ENCODE measurements around the gene MAS1. TPM values are rescaled to one million over a fixed set of nuclear protein-coding genes. Genes with fewer than 3 reads are reported as not detected.

The MAS1 gene
- total and polyA plus RNA-seq, 9 of the 15 experiments (the other 6 are each of a cell fraction or from before 2014, with no cell fraction given): not detected

DNA sequence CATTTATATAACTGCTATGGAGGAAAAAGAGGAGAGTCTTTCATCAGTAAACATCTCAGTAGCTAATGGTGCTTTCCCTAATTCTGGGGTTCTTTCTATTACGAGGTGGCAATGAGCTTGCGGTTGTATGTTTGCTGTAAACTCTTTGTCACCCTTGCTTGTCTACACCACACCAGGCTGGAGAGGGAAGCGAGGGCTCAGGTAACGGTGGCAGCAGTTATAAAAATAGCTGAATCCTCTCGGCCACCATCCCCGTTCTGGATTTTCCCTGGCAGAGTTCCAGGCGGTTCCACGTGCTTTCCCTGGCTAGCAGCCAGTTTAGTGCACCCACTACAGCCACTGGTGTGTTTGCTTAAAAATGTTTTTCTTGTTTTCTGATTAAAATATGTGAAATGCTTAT, 39.0 kb downstream of the MAS1 start (continued):
- peak; percentile 85 for TF ChIP-seq MYC (IDR thresholded peaks at IDR 0.05; ENCODE audit: low read depth, low read length)
- TF ChIP-seq MYC (CRISPR knock-in tag; IDR thresholded peaks at IDR 0.05; ENCODE audit: borderline replicate concordance, low read depth): no peak
- peak; percentile 65 to 77 for TF ChIP-seq MNT (conservative IDR thresholded peaks at IDR 0.05)
- TF ChIP-seq RBBP5 (IDR thresholded peaks at IDR 0.05; ENCODE audit: borderline replicate concordance, insufficient read depth, low read length, poor library complexity, severe bottlenecking): no peak
- 0 out of 2 replicates have a peak, but pooled peaks have one; percentile 45 for TF ChIP-seq NFIX (CRISPR knock-in tag; IDR thresholded peaks at IDR 0.05; ENCODE audit: low read depth)

GRCh38 chr6:159931112-159931511, 40.3 kb downstream of the MAS1 start:
- POLR2A ChIA-PET: interaction anchor here (0.7 to 1.2 kb wide), 2 partner anchors 25 to 304 kb away, joined by 4 read pairs; no protein-coding TSS in a partner anchor
- no peak overlapping the region for H3K27ac ChIP-seq (ENCODE audit: extremely low read depth, low read depth, low read length)
- no peaks in the 10 kb centered on the region; the same call in 1 of the 2 replicates for H3K9me3 ChIP-seq (replicated peaks; ENCODE audit: control insufficient read depth, insufficient read depth, low read depth, low read length)

More at GRCh38 chr6:159931112-159931511, 40.3 kb downstream of the MAS1 start:
- in situ Hi-C loops (cut with MboI): no loop called here
- DNase-seq (ENCODE audit: extremely low read depth in 1 of 4, low spot score in 3 of 4) (no peak), ATAC-seq (no peak), FAIRE-seq (no peak)
- H2AFZ ChIP-seq (ENCODE audit: low read depth, low read length): peak overlapping the region; percentile 3; the same call in 1 of the 2 replicates
- H3K4me3 ChIP-seq: no peak overlapping the region
- H3K79me2 ChIP-seq (ENCODE audit: control insufficient read depth, insufficient read depth, low read length): no peaks in the 10 kb centered on the region
- intact Hi-C loops (cut with micrococcal nuclease): no loop called here
- H3K27me3 ChIP-seq (ENCODE audit: control insufficient read depth in 2 of 2, insufficient read depth in 2 of 2, low read length in 2 of 2): peaks cover 11 to 17% of the 10 kb centered on the region in 2 experiments; a peak in 3 of 5 replicates
- TF ChIP-seq SMAD4 (CRISPR knock-in tag; conservative IDR thresholded peaks at IDR 0.05) (no peak), DIDO1 (tag; IDR thresholded peaks at IDR 0.05; ENCODE audit: low read depth) (no peak), MYBL2 (IDR thresholded peaks at IDR 0.05; ENCODE audit: low read depth) (no peak), MYBL2 (CRISPR knock-in tag; IDR thresholded peaks at IDR 0.05; ENCODE audit: borderline replicate concordance) (no peak), HNRNPH1 (optimal IDR thresholded peaks at IDR 0.05; ENCODE audit: low read depth, low read length) (no peak), ATF7 (IDR thresholded peaks at IDR 0.05) (no peak)
- TF ChIP-seq, protein P1, sequence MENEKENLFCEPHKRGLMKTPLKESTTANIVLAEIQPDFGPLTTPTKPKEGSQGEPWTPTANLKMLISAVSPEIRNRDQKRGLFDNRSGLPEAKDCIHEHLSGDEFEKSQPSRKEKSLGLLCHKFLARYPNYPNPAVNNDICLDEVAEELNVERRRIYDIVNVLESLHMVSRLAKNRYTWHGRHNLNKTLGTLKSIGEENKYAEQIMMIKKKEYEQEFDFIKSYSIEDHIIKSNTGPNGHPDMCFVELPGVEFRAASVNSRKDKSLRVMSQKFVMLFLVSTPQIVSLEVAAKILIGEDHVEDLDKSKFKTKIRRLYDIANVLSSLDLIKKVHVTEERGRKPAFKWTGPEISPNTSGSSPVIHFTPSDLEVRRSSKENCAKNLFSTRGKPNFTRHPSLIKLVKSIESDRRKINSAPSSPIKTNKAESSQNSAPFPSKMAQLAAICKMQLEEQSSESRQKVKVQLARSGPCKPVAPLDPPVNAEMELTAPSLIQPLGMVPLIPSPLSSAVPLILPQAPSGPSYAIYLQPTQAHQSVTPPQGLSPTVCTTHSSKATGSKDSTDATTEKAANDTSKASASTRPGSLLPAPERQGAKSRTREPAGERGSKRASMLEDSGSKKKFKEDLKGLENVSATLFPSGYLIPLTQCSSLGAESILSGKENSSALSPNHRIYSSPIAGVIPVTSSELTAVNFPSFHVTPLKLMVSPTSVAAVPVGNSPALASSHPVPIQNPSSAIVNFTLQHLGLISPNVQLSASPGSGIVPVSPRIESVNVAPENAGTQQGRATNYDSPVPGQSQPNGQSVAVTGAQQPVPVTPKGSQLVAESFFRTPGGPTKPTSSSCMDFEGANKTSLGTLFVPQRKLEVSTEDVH (IDR thresholded peaks at IDR 0.05; ENCODE audit: low read depth, partially characterized antibody): no peak
- CTCF ChIA-PET (ENCODE audit: low intra/inter-chr PET ratio): no interaction called here
- BruUV-seq (replicated peaks): no TSS peak
- 4% methylated on average over 3 of the region's 3 CpGs for WGBS (ENCODE audit: insufficient coverage, low coverage, missing lambda C conversion rate)
- H3K36me3 ChIP-seq (ENCODE audit: control insufficient read depth, insufficient read depth, low read length): no peaks in the 10 kb centered on the region
- no peaks in the 10 kb centered on the region; a peak in 1 of 5 replicates for H3K4me1 ChIP-seq (replicated peaks in 1 of 2; ENCODE audit: control insufficient read depth in 2 of 2, insufficient read depth in 2 of 2, low read length in 2 of 2)
- H4K20me1 ChIP-seq (replicated peaks; ENCODE audit: control insufficient read depth, insufficient read depth, low read length): no peaks in the 10 kb centered on the region
- no peak overlapping the region for H3K4me2 ChIP-seq (ENCODE audit: insufficient read depth, low read length)
- no peak overlapping the region for H3K9ac ChIP-seq (ENCODE audit: insufficient read depth in 1 of 2, low read depth in 2 of 2, low read length in 2 of 2)
- H3K9me1 ChIP-seq (ENCODE audit: control insufficient read depth, insufficient read depth, low read length): no peaks in the 10 kb centered on the region

Data from K562 (cell line).